OCI-LY1 (cell line): ENCODE data around the gene C16orf89.
"Not testable (repeated sequence)": the region's sequence is repeated elsewhere in the genome, so short reads cannot be mapped to it uniquely, and the experiment has no call there.

Experiments used
- H2AFZ ChIP-seq: fragments of 200-600 bp; sonication (generic), shearing (Covaris generic); 2 replicates; pipeline ENCODE4 v1.6.0; 2014; ENCODE audit warnings: antibody characterized with exemption, mild to moderate bottlenecking, low read length
- H3F3A ChIP-seq: fragments of 200-600 bp; sonication (generic), shearing (Covaris generic); 2 replicates; pipeline ENCODE4 v1.6.0; 2014; ENCODE audit warnings: mild to moderate bottlenecking, antibody characterized with exemption, low read length, moderate library complexity; ENCODE audit not compliant: insufficient read depth
- H3K27ac ChIP-seq: fragments of 200-600 bp; sonication (generic); 2 replicates; pipeline ENCODE4 v1.5.1; 2014; ENCODE audit warnings: low read length, mixed run types, mild to moderate bottlenecking, low read depth; ENCODE audit not compliant: poor library complexity, severe bottlenecking
- H3K27me3 ChIP-seq: fragments of 200-600 bp; sonication (generic); 2 replicates; pipeline ENCODE4 v1.6.0; 2014; ENCODE audit warnings: antibody characterized with exemption, mild to moderate bottlenecking, low read length, moderate library complexity; ENCODE audit not compliant: insufficient read depth
- H3K36me3 ChIP-seq: fragments of 200-600 bp; sonication (generic); 2 replicates; pipeline ENCODE4 v1.6.1; 2014; ENCODE audit warnings: mild to moderate bottlenecking, antibody characterized with exemption, low read length, moderate library complexity, mixed read lengths; ENCODE audit not compliant: insufficient read depth
- H3K4me1 ChIP-seq: fragments of 200-600 bp; sonication (generic); 2 replicates; pipeline ENCODE4 v1.5.1; 2014; ENCODE audit warnings: mild to moderate bottlenecking, low read length, moderate library complexity; ENCODE audit not compliant: insufficient read depth, severe bottlenecking
- H3K4me2 ChIP-seq: fragments of 200-600 bp; sonication (generic), shearing (Covaris generic); 2 replicates; pipeline ENCODE4 v1.6.1; 2014; ENCODE audit warnings: low read length
- H3K4me3 ChIP-seq: fragments of 200-600 bp; sonication (generic); 2 replicates; pipeline ENCODE4 v1.5.1; 2014; ENCODE audit warnings: low read length, low read depth, mild to moderate bottlenecking, mixed read lengths; ENCODE audit not compliant: poor library complexity, severe bottlenecking
- H3K79me2 ChIP-seq: fragments of 200-600 bp; shearing (Covaris generic); 2 replicates; pipeline ENCODE4 v1.6.1; 2016; ENCODE audit warnings: mixed run types, low read length, mixed read lengths; ENCODE audit not compliant: insufficient read depth
- H3K9ac ChIP-seq: fragments of 200-600 bp; sonication (generic), shearing (Covaris generic); 2 replicates; pipeline ENCODE4 v1.6.1; 2014; ENCODE audit warnings: mild to moderate bottlenecking, low read length, mixed read lengths
- H3K9me2 ChIP-seq: fragments of 200-600 bp; sonication (generic), shearing (Covaris generic); 2 replicates; pipeline ENCODE4 v1.6.1; 2014; ENCODE audit warnings: low read depth, mild to moderate bottlenecking, low read length, mixed read lengths
- H3K9me3 ChIP-seq: fragments of 200-600 bp; shearing (Covaris generic); 2 replicates; pipeline ENCODE4 v1.6.1; 2014; ENCODE audit warnings: low read length, mixed read lengths
- H4K20me1 ChIP-seq: fragments of 200-600 bp; sonication (generic), shearing (Covaris generic); 2 replicates; pipeline ENCODE4 v1.6.0; 2016; ENCODE audit warnings: mild to moderate bottlenecking, low read length; ENCODE audit not compliant: insufficient read depth

Gene C16orf89

DNA sequence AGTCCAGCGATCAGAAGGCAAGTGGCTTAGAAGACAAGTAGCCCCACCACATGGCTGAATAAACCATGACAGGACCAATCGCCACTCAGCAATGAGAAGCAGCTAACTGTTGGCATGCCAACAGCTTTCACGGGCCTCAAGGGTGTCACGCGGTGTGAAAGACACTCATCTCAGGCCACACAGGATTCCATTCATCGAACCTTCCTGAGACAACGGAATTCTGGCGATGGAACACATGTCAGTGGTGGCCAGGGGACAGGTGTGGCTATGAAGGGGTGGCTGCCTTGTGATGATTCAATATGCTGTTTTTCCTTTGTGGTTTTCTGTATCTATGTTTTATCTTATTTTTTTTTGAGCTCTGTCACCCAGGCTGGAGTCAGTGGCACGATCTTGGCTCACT, 24.8 kb upstream of the C16orf89 start:
- not testable (repeated sequence) for H3K79me2 ChIP-seq

DNA sequence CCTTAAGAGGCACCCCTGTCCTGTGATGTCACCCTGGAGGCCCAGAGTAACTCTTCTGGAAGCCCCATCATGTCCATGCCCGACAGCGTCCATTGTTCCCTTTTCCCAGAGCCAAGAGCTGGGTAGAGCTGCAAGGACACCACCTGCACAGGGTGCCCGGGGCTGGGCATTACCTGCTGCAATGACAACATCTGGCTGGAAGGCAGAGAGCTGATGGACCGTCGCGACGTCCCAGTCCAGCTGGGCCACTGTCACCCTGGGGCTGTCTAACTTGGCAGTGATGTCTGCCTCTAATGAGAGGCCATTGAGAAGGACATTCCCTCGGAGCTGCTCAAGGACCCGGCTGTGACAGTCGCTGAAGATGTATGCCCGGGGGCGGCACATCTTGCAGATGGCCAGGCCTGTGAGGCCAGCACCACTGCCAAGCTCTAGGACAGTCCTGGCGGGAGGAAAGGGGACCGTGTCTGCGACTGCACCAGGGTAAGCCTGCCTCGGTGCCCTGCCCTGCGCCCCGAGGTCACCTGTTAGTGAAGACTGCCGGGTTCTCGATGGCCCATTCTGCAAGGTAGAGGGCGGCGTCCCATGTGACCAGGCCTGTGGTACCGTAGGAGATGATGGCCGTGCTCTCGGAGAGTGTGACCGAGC, 24.3 kb upstream of the C16orf89 start:
- H3K36me3 ChIP-seq, H3K9me3 ChIP-seq, H3K4me2 ChIP-seq, H3K9me2 ChIP-seq, H3K79me2 ChIP-seq, H3F3A ChIP-seq, H3K4me1 ChIP-seq, H3K27ac ChIP-seq, H4K20me1 ChIP-seq, H3K4me3 ChIP-seq, H2AFZ ChIP-seq, H3K9ac ChIP-seq, H3K27me3 ChIP-seq: not testable (repeated sequence)

More for the DNA sequence above, 24.8 kb upstream of the C16orf89 start:
- not testable (repeated sequence) for H3K36me3 ChIP-seq, H4K20me1 ChIP-seq, H3K27me3 ChIP-seq, H3K4me1 ChIP-seq, H3F3A ChIP-seq, H3K27ac ChIP-seq, H3K9me2 ChIP-seq, H3K4me3 ChIP-seq, H3K4me2 ChIP-seq, H2AFZ ChIP-seq, H3K9ac ChIP-seq, H3K9me3 ChIP-seq

DNA sequence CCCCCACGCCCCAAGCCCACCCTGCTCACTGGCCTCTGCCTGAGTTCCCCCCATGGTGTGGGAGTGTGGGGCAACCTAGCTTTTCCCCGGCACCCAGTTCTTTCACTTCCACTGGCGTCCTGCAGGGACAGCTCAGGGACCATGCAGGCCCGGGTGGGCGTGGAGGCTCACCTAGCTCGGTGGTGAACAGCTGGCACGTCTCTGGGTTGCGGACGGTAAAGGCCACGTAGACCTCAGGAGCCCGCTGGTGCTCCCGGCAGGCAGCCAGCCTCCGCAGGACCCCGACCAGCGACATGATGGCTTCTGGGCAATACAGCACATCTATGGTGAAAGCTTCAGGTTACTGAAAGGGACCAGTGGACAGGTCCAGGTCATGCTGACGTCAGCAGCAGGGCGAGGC, 23.2 kb upstream of the C16orf89 start:
- not testable (repeated sequence) for H3K4me2 ChIP-seq, H3K79me2 ChIP-seq, H3K9me3 ChIP-seq, H2AFZ ChIP-seq, H3K9ac ChIP-seq, H3K9me2 ChIP-seq, H3K4me3 ChIP-seq, H3F3A ChIP-seq, H3K4me1 ChIP-seq, H3K27ac ChIP-seq, H3K27me3 ChIP-seq, H4K20me1 ChIP-seq
- peaks cover 12% of the 10 kb centered on the region for H3K36me3 ChIP-seq

DNA sequence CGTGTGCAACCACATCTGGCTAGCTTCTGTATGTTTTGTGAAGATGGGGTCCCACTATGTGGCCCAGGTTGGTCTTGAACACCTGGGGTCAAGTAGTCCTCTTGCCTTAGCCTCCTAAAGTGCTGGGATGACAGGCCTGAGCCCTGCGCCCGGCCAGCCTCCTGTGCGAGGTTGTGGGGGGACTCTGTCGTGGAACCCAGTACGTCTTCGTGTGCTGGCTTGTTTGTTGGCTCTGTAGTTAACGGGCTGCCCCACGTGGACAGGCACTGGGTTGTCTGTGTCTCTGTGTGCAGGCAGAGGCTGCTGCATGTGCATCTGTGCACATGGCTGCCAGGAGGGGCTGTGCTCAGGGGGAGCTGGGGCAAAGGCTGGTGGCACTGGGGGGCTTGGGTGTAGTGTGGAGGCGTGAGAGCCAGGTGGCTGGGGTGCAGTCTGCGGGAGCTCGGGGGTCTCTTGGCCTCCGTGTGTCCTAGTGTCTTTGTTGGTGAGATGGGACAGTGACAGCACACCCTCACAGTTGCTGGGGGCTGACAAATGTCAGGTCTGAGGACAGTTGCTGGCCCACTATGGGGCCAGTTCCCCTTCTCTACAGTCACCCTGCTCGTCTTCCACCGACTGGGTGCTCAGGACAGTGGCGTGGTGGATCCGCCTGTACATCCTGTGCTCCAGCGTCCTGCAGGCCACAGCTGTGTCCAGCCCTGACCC, 22.5 kb upstream of the C16orf89 start:
- not testable (repeated sequence) for H3K4me2 ChIP-seq, H3K79me2 ChIP-seq, H2AFZ ChIP-seq, H3K9ac ChIP-seq, H3K27me3 ChIP-seq, H3F3A ChIP-seq, H3K27ac ChIP-seq, H4K20me1 ChIP-seq, H3K9me3 ChIP-seq, H3K9me2 ChIP-seq, H3K4me3 ChIP-seq, H3K4me1 ChIP-seq
- peaks cover 15% of the 10 kb centered on the region for H3K36me3 ChIP-seq

DNA sequence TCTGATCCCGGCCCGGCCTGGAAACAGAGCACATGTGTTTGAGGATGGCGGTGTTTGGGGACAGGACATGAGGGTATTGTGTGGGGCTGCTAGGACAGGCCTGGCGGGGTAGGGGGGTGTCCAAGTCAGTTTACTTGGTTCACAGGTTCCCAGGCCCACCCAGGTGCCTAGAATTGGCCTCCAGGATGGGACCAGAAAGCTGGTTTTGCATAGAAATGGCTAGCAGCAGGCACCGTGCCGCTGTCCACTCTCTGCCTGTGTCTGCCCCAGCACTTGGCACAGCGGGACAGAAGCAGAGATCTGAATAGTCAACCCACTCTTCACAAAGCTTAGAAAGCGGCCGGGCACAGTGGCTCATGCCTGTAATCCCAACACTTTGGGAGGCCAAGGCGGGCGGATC, 20.0 kb upstream of the C16orf89 start:
- H3K36me3 ChIP-seq: peaks cover 15% of the 10 kb centered on the region
- H3K27ac ChIP-seq, H3K9me2 ChIP-seq, H3K4me2 ChIP-seq, H3K4me1 ChIP-seq, H3K27me3 ChIP-seq, H3K9me3 ChIP-seq, H3K9ac ChIP-seq, H3F3A ChIP-seq, H3K79me2 ChIP-seq, H3K4me3 ChIP-seq, H2AFZ ChIP-seq, H4K20me1 ChIP-seq: not testable (repeated sequence)
